RWPE1 (cell line): Measurements from ENCODE around the gene KLHL14.

Experiments used
- CTCF ChIA-PET: fragments of 350-600 bp; sonication (Branson Sonifier 250); formaldehyde crosslinking; extraction: SDS; loops from one replicate; lab custom pipeline; 2021; lab: Yijun Ruan, JAX
- POLR2A ChIA-PET: fragments of 400-600 bp; formaldehyde crosslinking; extraction: SDS; loops from one replicate; lab custom pipeline; 2020; ENCODE audit warnings: antibody characterized with exemption; ENCODE audit not compliant: low non-redundant PET; lab: Yijun Ruan, JAX
- DNase-seq: peaks from one replicate; pipeline ENCODE4 v3.0.0; 2012; ENCODE audit warnings: low spot score
- H3K27ac ChIP-seq: fragments of 450-650 bp; 2 replicates; pipeline ENCODE4 v1.5.1; 2017
- CTCF ChIP-seq: fragments of 450-650 bp; conservative IDR thresholded peaks from 2 replicates; pipeline ENCODE4 v1.5.1; 2017; ENCODE audit warnings: low read depth, mild to moderate bottlenecking

The KLHL14 gene

GRCh38 chr18:32772581-32773381 lies at the start of gene KLHL14:
Gene KLHL14, minus strand, starts transcription at chr18:32773023. Its CDS starts 2,432 bp downstream, at chr18:32770591.
- POLR2A ChIA-PET, result no interaction called here
- no peak for DNase-seq
- CTCF ChIA-PET, result interaction anchor here (0.7 kb wide), 1 partner anchor 12 kb away, joined by 3 read pairs; no protein-coding TSS in a partner anchor
- no peak for TF ChIP-seq CTCF
- no peak within 1 kb of the TSS for H3K27ac ChIP-seq

- no peak for TF ChIP-seq CTCF
- no peak for DNase-seq
- H3K27ac ChIP-seq, result no peak overlapping the region
- ChIA-PET POLR2A (no interaction called here), CTCF (interaction anchor here (0.7 kb wide), 1 partner anchor 11 kb away, joined by 3 read pairs; no protein-coding TSS in a partner anchor)
Measured at GRCh38 chr18:32822197-32822596, 49.4 kb upstream of the KLHL14 start.

GRCh38 chr18:32815881-32816280 lies 43.1 kb upstream of the KLHL14 start:
- DNase-seq, result no peak
- ChIA-PET POLR2A (no interaction called here), CTCF (no interaction called here)
- no peak for TF ChIP-seq CTCF
- H3K27ac ChIP-seq, result no peak overlapping the region

- DNase-seq, result no peak
- POLR2A ChIA-PET, result no interaction called here
- H3K27ac ChIP-seq, result no peak overlapping the region
- CTCF ChIA-PET, result no interaction called here
- TF ChIP-seq CTCF, result no peak
Measured at GRCh38 chr18:32812342-32812741, 39.5 kb upstream of the KLHL14 start.

GRCh38 chr18:32810314-32810713 lies 37.5 kb upstream of the KLHL14 start:
- CTCF ChIA-PET, result no interaction called here
- H3K27ac ChIP-seq, result no peak overlapping the region
- DNase-seq, result no peak
- POLR2A ChIA-PET, result no interaction called here
- TF ChIP-seq CTCF, result no peak

- no peak for DNase-seq
- POLR2A ChIA-PET, result no interaction called here
- TF ChIP-seq CTCF, result no peak
- no peak overlapping the region for H3K27ac ChIP-seq
- CTCF ChIA-PET, result no interaction called here
Measured at GRCh38 chr18:32805354-32805753, 32.5 kb upstream of the KLHL14 start.
